ENCODE data around the gene TRAF1.

The TRAF1 gene

GRCh38 chr9:120914396-120914795 lies 12.2 kb downstream of the TRAF1 start:
- DNase-seq (ENCODE audit: low read depth, low spot score), result no peak
- ChIA-PET POLR2A (no interaction called here), CTCF (no interaction called here)
- no peak overlapping the region for H3K4me3 ChIP-seq (ENCODE audit: low read depth, low read length)
- TF ChIP-seq, protein P1, sequence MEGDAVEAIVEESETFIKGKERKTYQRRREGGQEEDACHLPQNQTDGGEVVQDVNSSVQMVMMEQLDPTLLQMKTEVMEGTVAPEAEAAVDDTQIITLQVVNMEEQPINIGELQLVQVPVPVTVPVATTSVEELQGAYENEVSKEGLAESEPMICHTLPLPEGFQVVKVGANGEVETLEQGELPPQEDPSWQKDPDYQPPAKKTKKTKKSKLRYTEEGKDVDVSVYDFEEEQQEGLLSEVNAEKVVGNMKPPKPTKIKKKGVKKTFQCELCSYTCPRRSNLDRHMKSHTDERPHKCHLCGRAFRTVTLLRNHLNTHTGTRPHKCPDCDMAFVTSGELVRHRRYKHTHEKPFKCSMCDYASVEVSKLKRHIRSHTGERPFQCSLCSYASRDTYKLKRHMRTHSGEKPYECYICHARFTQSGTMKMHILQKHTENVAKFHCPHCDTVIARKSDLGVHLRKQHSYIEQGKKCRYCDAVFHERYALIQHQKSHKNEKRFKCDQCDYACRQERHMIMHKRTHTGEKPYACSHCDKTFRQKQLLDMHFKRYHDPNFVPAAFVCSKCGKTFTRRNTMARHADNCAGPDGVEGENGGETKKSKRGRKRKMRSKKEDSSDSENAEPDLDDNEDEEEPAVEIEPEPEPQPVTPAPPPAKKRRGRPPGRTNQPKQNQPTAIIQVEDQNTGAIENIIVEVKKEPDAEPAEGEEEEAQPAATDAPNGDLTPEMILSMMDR (IDR thresholded peaks at IDR 0.05; ENCODE audit: insufficient read depth, low read length, missing control alignments), result no peak

DNA sequence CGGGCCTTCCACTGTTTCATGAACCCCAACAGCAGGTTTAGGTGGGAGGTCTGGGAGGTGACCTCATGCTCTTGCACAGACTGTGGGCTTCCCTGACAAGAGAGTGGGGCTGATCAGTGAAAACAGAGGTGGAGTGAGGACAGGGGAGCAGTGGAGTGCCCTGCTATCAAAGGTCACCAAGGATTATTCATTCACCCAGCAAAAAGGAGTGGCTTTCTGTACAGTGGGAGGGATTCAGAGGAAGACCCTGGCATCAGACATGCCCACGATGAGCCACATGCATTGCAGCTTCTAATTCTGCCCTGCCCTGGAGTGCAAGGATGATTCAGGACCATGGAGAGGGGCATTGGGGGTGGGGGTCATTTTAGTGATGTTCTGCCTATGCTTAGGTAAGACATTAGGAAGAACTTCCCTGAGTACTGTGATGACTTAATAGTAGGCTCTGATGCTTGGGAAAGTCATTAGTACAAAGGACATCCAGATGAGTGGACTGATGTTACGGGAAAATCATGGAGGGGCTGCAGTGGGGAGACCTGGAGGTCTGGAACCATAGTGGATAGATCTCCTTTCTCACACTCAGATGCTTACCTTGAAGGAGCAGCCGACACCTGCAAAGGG lies 12.8 kb downstream of the TRAF1 start:
- TF ChIP-seq, protein P1 (IDR thresholded peaks at IDR 0.05; ENCODE audit: insufficient read depth, low read length, missing control alignments), result no peak
- POLR2A ChIA-PET, result no interaction called here
- no peak overlapping the region for H3K4me3 ChIP-seq (ENCODE audit: low read depth, low read length)
- no peak for DNase-seq (ENCODE audit: low read depth, low spot score)
- CTCF ChIA-PET, result interaction anchor here (1.0 to 1.1 kb wide), 2 partner anchors 24 to 68 kb away, joined by 3 read pairs; no protein-coding TSS in a partner anchor

- DNase-seq (ENCODE audit: low read depth, low spot score), result no peak
- POLR2A ChIA-PET, result no interaction called here
- CTCF ChIA-PET, result interaction anchor here (1.0 to 1.1 kb wide), 2 partner anchors 25 to 68 kb away, joined by 3 read pairs; no protein-coding TSS in a partner anchor
- H3K4me3 ChIP-seq (ENCODE audit: low read depth, low read length), result no peak overlapping the region
- TF ChIP-seq, protein P1 (IDR thresholded peaks at IDR 0.05; ENCODE audit: insufficient read depth, low read length, missing control alignments), result no peak
Observed at GRCh38 chr9:120912958-120913646, 13.5 kb downstream of the TRAF1 start.

DNA sequence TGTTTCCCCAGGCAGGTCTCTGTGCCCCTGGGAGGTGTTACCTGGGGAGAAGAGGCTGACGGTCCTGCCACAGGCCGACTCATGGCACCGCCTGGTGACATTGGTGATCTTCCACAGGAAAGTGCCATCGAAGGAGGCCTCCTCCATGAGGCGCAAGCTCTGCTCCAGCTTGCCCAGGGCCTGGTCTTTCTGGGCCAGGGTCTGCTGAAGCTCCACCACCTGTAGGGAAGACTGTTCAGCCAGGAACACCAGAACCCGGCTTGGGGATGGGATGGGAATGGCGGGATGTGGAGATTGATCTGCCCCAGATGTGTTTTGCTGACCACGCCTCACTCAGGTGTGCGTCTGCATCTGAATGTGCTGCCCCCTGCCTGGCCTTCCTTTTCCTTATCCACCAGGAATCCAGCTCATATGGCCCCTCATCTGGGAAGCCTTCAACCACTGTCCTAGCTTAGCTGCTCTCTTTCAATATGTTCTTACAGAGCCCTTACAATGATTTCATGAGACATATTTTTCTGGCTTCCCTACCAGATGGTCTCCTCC lies 15.2 kb downstream of the TRAF1 start:
- TF ChIP-seq, protein P1 (IDR thresholded peaks at IDR 0.05; ENCODE audit: insufficient read depth, low read length, missing control alignments), result no peak
- H3K4me3 ChIP-seq (ENCODE audit: low read depth, low read length), result no peak overlapping the region
- no peak for DNase-seq (ENCODE audit: low read depth, low spot score)
- ChIA-PET CTCF (no interaction called here), POLR2A (no interaction called here)

GRCh38 chr9:120910643-120911042 lies 16.0 kb downstream of the TRAF1 start:
- TF ChIP-seq, protein P1 (IDR thresholded peaks at IDR 0.05; ENCODE audit: insufficient read depth, low read length, missing control alignments), result no peak
- no peak for DNase-seq (ENCODE audit: low read depth, low spot score)
- POLR2A ChIA-PET, result no interaction called here
- H3K4me3 ChIP-seq (ENCODE audit: low read depth, low read length), result no peak overlapping the region
- CTCF ChIA-PET, result no interaction called here

DNA sequence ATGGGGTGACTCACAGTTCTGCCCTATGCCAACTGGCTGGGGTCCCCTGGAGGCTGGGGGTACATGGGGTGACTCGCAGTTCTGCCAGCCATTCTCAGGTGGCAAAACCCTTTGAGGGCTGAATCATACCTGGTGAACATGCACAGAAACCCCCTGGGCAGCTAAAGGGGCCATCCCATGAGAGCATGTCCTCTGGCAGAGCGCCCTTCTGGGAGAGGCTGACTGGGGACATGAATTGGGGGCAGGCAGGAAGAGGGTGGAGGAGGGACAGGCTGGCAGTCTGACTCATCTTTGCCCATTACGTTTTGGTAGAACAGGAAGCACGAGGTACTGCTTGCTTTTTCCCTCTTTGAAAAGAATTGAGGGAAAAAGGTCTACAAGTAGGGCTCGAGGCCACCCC lies 16.7 kb downstream of the TRAF1 start:
- DNase-seq (ENCODE audit: low read depth, low spot score), result no peak
- TF ChIP-seq, protein P1 (IDR thresholded peaks at IDR 0.05; ENCODE audit: insufficient read depth, low read length, missing control alignments), result no peak
- CTCF ChIA-PET, result no interaction called here
- POLR2A ChIA-PET, result no interaction called here
- no peak overlapping the region for H3K4me3 ChIP-seq (ENCODE audit: low read depth, low read length)

Measured in AG04449 (cell line).